Smooth muscle cell (in vitro differentiated cells): ENCODE results near the gene RACGAP1. TPM values are rescaled to one million over a fixed set of nuclear protein-coding genes. Genes with fewer than 3 reads are reported as not detected.

Source experiments
- DNase-seq: peaks from one replicate; lab custom pipeline; 2025; ENCODE audit not compliant: unreplicated experiment; lab: John Stamatoyannopoulos, UW
- H2AFZ ChIP-seq: fragments of 200-600 bp; sonication (generic); 2 replicates; pipeline ENCODE4 v1.6.0; 2016; ENCODE audit warnings: antibody characterized with exemption, low read depth, mild to moderate bottlenecking
- H3F3A ChIP-seq: fragments of 200-600 bp; sonication (generic); 2 replicates; pipeline ENCODE4 v1.6.0; 2017; ENCODE audit warnings: antibody characterized with exemption, low read depth
- H3K27ac ChIP-seq: fragments of 200-600 bp; sonication (generic); 2 replicates; pipeline ENCODE4 v1.5.1; 2016; ENCODE audit warnings: low read depth, mild to moderate bottlenecking
- H3K27me3 ChIP-seq: fragments of 200-600 bp; sonication (generic); 2 replicates; pipeline ENCODE4 v1.6.1; 2016; ENCODE audit warnings: low read depth, mild to moderate bottlenecking
- H3K36me3 ChIP-seq: fragments of 200-600 bp; sonication (generic); 2 replicates; pipeline ENCODE4 v1.5.1; 2016; ENCODE audit warnings: low read depth
- H3K4me1 ChIP-seq: fragments of 200-600 bp; sonication (generic); 2 replicates; pipeline ENCODE4 v1.5.1; 2016; ENCODE audit warnings: low read depth
- H3K4me2 ChIP-seq: fragments of 200-600 bp; sonication (generic); 2 replicates; pipeline ENCODE4 v1.6.0; 2016; ENCODE audit warnings: mild to moderate bottlenecking
- H3K4me3 ChIP-seq: fragments of 200-600 bp; sonication (generic); 2 replicates; pipeline ENCODE4 v1.5.1; 2016; ENCODE audit warnings: mild to moderate bottlenecking
- H3K79me2 ChIP-seq: fragments of 200-600 bp; sonication (generic); 2 replicates; pipeline ENCODE4 v1.6.0; 2016; ENCODE audit warnings: low read depth, mild to moderate bottlenecking
- H3K9ac ChIP-seq: fragments of 200-600 bp; sonication (generic); 2 replicates; pipeline ENCODE4 v1.6.0; 2016; ENCODE audit warnings: low read depth
- H3K9me3 ChIP-seq: fragments of 200-600 bp; sonication (generic); replicated peaks from 2 replicates; pipeline ENCODE4 v1.5.1; 2016; ENCODE audit warnings: low read depth
- H4K20me1 ChIP-seq: fragments of 200-600 bp; sonication (generic); 2 replicates; pipeline ENCODE4 v1.6.0; 2016; ENCODE audit warnings: low read depth
- WGBS: methylation state at CpG from one replicate; pipeline ENCODE4 v1.1.7; 2016; ENCODE audit warnings: low lambda C conversion rate; 5-methylcytosine and 5-hydroxymethylcytosine counted together
- polyA plus RNA-seq: library from polyadenylated mRNA; unstranded; fragments of >200 nt; fragmentation: Nextera tagmentation; extraction: Ambion mirVana; gene quantifications from 2 replicates; pipeline ENCODE4 v1.2.1, GENCODE V29; 2016
- total RNA-seq: library from RNA; depleted of rRNA; stranded (reverse); fragments of >200 nt; gene quantifications from 2 replicates; pipeline ENCODE4 v1.2.3, GENCODE V29; 2014
- TF ChIP-seq, protein P1 (sequence below): fragments of 200-600 bp; sonication (generic); IDR thresholded peaks from 2 replicates; pipeline ENCODE4 v1.5.1; 2017; ENCODE audit warnings: borderline replicate concordance, mild to moderate bottlenecking, antibody characterized with exemption; ENCODE audit not compliant: insufficient read depth, poor library complexity, severe bottlenecking

The RACGAP1 gene
- total and polyA plus RNA-seq, 2 experiments from 2014 or later, result 13.7 to 52.3 TPM

DNA sequence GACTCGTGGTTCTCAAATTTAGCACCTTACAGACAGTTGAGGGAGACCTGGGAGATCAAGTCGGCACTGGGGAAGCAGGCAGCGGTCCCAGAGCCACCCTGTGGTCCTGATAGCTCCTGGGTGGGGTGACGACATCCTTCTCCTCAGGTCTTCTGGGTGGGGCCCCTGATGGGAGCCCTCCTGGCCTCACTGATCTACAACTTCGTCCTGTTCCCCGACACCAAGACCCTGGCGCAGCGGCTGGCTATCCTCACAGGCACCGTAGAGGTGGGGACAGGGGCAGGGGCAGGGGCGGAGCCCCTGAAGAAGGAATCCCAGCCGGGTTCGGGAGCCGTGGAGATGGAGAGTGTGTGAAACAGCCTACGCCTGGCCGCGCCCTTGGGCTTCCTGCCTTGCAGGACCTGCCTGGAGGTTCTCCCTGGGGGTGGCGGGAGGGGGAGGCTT, 50.0 kb downstream of the RACGAP1 start:
- Histone ChIP-seq H3K4me3 (no peak overlapping the region), H2AFZ (no peak overlapping the region), H3K79me2 (no peaks in the 10 kb centered on the region), H3K27ac (no peak overlapping the region), H3K4me1 (no peaks in the 10 kb centered on the region), H3K9me3 (no peaks in the 10 kb centered on the region), H3K9ac (no peak overlapping the region), H4K20me1 (no peaks in the 10 kb centered on the region), H3K4me2 (no peak overlapping the region), H3K36me3 (no peaks in the 10 kb centered on the region), H3K27me3 (peaks cover 28% of the 10 kb centered on the region), H3F3A (no peaks in the 10 kb centered on the region)
- 77% methylated on average over 15 of the region's 17 CpGs for WGBS
- no peak for DNase-seq
- TF ChIP-seq, protein P1, sequence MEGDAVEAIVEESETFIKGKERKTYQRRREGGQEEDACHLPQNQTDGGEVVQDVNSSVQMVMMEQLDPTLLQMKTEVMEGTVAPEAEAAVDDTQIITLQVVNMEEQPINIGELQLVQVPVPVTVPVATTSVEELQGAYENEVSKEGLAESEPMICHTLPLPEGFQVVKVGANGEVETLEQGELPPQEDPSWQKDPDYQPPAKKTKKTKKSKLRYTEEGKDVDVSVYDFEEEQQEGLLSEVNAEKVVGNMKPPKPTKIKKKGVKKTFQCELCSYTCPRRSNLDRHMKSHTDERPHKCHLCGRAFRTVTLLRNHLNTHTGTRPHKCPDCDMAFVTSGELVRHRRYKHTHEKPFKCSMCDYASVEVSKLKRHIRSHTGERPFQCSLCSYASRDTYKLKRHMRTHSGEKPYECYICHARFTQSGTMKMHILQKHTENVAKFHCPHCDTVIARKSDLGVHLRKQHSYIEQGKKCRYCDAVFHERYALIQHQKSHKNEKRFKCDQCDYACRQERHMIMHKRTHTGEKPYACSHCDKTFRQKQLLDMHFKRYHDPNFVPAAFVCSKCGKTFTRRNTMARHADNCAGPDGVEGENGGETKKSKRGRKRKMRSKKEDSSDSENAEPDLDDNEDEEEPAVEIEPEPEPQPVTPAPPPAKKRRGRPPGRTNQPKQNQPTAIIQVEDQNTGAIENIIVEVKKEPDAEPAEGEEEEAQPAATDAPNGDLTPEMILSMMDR, result no peak

DNA sequence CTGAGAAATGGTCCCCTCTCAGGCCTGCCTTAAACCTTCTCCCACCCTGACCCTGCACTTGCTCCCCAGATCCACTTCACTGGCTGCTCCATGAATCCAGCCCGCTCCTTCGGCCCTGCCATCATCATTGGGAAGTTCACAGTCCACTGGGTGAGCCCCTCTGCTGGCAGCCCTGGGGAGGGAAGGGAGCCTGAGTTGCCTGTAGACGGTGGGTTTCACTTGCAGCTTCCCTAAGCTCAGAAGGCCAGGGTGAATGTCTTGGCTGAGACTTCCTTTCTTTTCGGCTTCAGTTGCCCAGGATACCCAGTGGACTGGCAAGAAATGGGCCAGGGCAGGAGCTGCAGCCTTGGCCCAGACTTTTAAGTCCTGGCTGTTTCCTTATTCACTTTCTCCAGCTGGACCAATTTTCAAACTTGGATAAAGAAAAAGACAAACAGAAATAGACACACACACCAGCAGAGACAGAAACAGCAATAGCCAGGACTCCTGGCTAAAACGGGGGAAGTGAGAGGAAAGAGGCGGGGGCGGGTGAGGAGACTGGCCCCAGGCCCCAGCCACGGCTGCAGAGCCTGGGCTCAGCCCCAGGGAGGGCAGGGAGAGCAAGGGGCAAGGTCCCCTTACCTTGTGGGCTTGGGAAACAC, 50.5 kb downstream of the RACGAP1 start:
- H3K36me3 ChIP-seq, result no peaks in the 10 kb centered on the region
- no peaks in the 10 kb centered on the region for H3K9me3 ChIP-seq
- no peak overlapping the region for H3K4me2 ChIP-seq
- H3F3A ChIP-seq, result no peaks in the 10 kb centered on the region
- no peak for DNase-seq
- TF ChIP-seq, protein P1, result no peak
- H3K4me1 ChIP-seq, result no peaks in the 10 kb centered on the region
- 77% methylated on average over 8 of the region's 8 CpGs for WGBS
- H2AFZ ChIP-seq, result no peak overlapping the region
- H3K4me3 ChIP-seq, result no peak overlapping the region
- H3K27me3 ChIP-seq, result peaks cover 32% of the 10 kb centered on the region
- H3K79me2 ChIP-seq, result no peaks in the 10 kb centered on the region
- no peaks in the 10 kb centered on the region for H4K20me1 ChIP-seq
- no peak overlapping the region for H3K27ac ChIP-seq
- H3K9ac ChIP-seq, result no peak overlapping the region

DNA sequence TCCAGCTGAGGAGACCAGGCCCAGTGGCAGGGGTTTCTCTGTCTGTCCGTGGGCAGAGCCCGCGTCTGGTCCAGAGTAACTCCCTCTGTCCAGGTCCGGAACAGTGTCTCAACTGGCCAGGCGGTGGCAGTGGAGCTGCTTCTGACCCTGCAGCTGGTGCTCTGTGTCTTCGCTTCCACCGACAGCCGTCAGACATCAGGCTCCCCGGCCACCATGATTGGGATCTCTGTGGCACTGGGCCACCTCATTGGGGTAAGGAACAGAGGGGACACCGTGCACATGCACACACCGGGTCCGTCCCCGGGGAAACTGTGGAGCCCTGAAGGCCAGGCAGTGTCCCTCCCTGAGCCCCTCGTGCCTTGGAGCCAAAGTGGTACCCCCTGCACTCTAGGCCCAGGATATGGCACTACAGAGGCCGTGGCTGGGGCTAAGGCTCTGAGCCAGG, 51.0 kb downstream of the RACGAP1 start:
- DNase-seq, result no peak
- Histone ChIP-seq H3K36me3 (no peaks in the 10 kb centered on the region), H3K27ac (no peak overlapping the region), H4K20me1 (no peaks in the 10 kb centered on the region), H3K27me3 (peaks cover 38% of the 10 kb centered on the region), H3K4me3 (no peak overlapping the region), H2AFZ (no peak overlapping the region), H3K9me3 (no peaks in the 10 kb centered on the region), H3K79me2 (no peaks in the 10 kb centered on the region), H3K4me2 (no peak overlapping the region), H3K9ac (no peak overlapping the region), H3F3A (no peaks in the 10 kb centered on the region), H3K4me1 (no peaks in the 10 kb centered on the region)
- TF ChIP-seq, protein P1, result peak; percentile 41
- WGBS, result 71% methylated on average over 15 of the region's 15 CpGs

DNA sequence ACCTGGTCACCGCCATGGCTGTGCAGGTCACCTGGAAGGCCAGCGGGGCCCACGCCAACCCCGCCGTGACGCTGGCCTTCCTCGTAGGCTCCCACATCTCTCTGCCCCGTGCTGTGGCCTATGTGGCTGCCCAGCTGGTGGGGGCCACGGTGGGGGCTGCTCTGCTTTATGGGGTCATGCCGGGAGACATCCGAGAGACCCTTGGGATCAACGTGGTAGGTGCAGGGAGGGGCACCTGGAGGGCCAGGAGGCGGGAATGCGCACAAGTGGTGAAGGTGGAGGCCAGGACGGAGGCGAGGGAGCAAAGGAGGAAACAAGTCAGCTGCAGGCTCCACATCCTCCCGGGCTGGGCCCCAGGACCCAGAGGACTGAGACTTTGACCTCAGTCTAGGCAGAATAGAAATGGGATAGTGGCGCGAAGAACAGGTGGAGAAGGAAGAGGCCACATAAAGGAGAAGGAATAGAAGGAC, 51.9 kb downstream of the RACGAP1 start:
- H3F3A ChIP-seq, result no peaks in the 10 kb centered on the region
- WGBS, result 95% methylated on average over 19 of the region's 19 CpGs
- no peaks in the 10 kb centered on the region for H3K9me3 ChIP-seq
- H4K20me1 ChIP-seq, result no peaks in the 10 kb centered on the region
- no peaks in the 10 kb centered on the region for H3K36me3 ChIP-seq
- H3K27ac ChIP-seq, result no peak overlapping the region
- H3K4me1 ChIP-seq, result no peaks in the 10 kb centered on the region
- H3K9ac ChIP-seq, result no peak overlapping the region
- no peak overlapping the region for H2AFZ ChIP-seq
- H3K4me3 ChIP-seq, result no peak overlapping the region
- TF ChIP-seq, protein P1, result no peak
- no peak overlapping the region for H3K4me2 ChIP-seq
- H3K79me2 ChIP-seq, result no peaks in the 10 kb centered on the region
- H3K27me3 ChIP-seq, result peaks cover 44% of the 10 kb centered on the region
- no peak for DNase-seq
